ENCODE data around the gene WDR55.
"Not testable (repeated sequence)": the region's sequence is repeated elsewhere in the genome, so short reads cannot be mapped to it uniquely, and the experiment has no call there.

Gene WDR55

GRCh38 chr5:140711794-140712193 lies 47.1 kb downstream of the WDR55 start:
- DNase-seq = no peak

- no peak for DNase-seq
Measured at GRCh38 chr5:140713562-140714094, 48.9 kb downstream of the WDR55 start.

GRCh38 chr5:140716238-140716637 lies 51.5 kb downstream of the WDR55 start:
- not testable (repeated sequence) for DNase-seq

- DNase-seq = no peak
Measured at GRCh38 chr5:140718266-140718592, 53.5 kb downstream of the WDR55 start.

GRCh38 chr5:140720738-140721137 lies 56.0 kb downstream of the WDR55 start:
- DNase-seq = not testable (repeated sequence)

GRCh38 chr5:140721395-140721794 lies 56.7 kb downstream of the WDR55 start:
- DNase-seq = not testable (repeated sequence)
